SK-N-SH treated with all-trans-retinoic acid at 6 μM for 48 hours (cell line): ENCODE measurements around the gene DHRS1.

ENCODE experiments used
- ATAC-seq: fragments of 200-7000 bp; cut with Tn5 transposase; 3 replicates; pipeline ENCODE4 v1.9.1; 2020; ENCODE audit warnings: mild to moderate bottlenecking, moderate library complexity
- ARNTL ChIP-seq: fragments of 450-650 bp; formaldehyde crosslinking; IDR thresholded peaks from 2 replicates; pipeline ENCODE4 v1.5.0; 2020; ENCODE audit warnings: low read depth, mild to moderate bottlenecking, moderate library complexity, borderline replicate concordance
- BACH2 ChIP-seq: fragments of 250-450 bp; sonication (Bioruptor Pico); IDR thresholded peaks from 2 replicates; pipeline ENCODE4 v1.9.0; 2021; ENCODE audit warnings: mild to moderate bottlenecking, borderline replicate concordance
- CREB5 ChIP-seq: fragments of 250-450 bp; sonication (Bioruptor Pico); IDR thresholded peaks from 2 replicates; pipeline ENCODE4 v1.5.1; 2020; ENCODE audit warnings: low read depth, mild to moderate bottlenecking, moderate library complexity
- CSDC2 ChIP-seq: fragments of 250-450 bp; sonication (Bioruptor Pico); IDR thresholded peaks from 2 replicates; pipeline ENCODE4 v1.5.0; 2020; ENCODE audit warnings: mild to moderate bottlenecking, moderate library complexity
- CSRNP3 ChIP-seq: fragments of 250-450 bp; sonication (Bioruptor Pico); IDR thresholded peaks from 2 replicates; pipeline ENCODE4 v1.5.1; 2021; ENCODE audit warnings: mild to moderate bottlenecking, moderate library complexity
- ESRRG ChIP-seq: fragments of 250-450 bp; sonication (Bioruptor Pico); IDR thresholded peaks from 2 replicates; pipeline ENCODE4 v1.6.1; 2021; ENCODE audit warnings: mild to moderate bottlenecking
- GLIS3 ChIP-seq: fragments of 250-450 bp; sonication (Bioruptor Pico); IDR thresholded peaks from 2 replicates; pipeline ENCODE4 v1.5.0; 2020; ENCODE audit warnings: mild to moderate bottlenecking, moderate library complexity
- PATZ1 ChIP-seq: fragments of 250-450 bp; sonication (Bioruptor Pico); IDR thresholded peaks from 2 replicates; pipeline ENCODE4 v1.8.0; 2020; ENCODE audit warnings: mild to moderate bottlenecking, moderate library complexity, borderline replicate concordance
- POU6F1 ChIP-seq: fragments of 250-450 bp; sonication (Bioruptor Pico); IDR thresholded peaks from 2 replicates; pipeline ENCODE4 v1.8.0; 2021; ENCODE audit warnings: low read depth, mild to moderate bottlenecking, moderate library complexity, borderline replicate concordance
- PPARA ChIP-seq: fragments of 250-450 bp; sonication (Bioruptor Pico); IDR thresholded peaks from 2 replicates; pipeline ENCODE4 v1.5.0; 2020; ENCODE audit warnings: mild to moderate bottlenecking, borderline replicate concordance
- RARB ChIP-seq: fragments of 250-450 bp; sonication (Bioruptor Pico); IDR thresholded peaks from 2 replicates; pipeline ENCODE4 v1.8.0; 2021; ENCODE audit warnings: mild to moderate bottlenecking, moderate library complexity
- SNAI2 ChIP-seq: fragments of 250-450 bp; sonication (Bioruptor Pico); IDR thresholded peaks from 2 replicates; pipeline ENCODE4 v1.5.0; 2020; ENCODE audit warnings: mild to moderate bottlenecking, moderate library complexity
- TOX ChIP-seq: fragments of 250-450 bp; sonication (Bioruptor Pico); IDR thresholded peaks from 2 replicates; pipeline ENCODE4 v1.8.0; 2021; ENCODE audit warnings: mild to moderate bottlenecking, moderate library complexity, borderline replicate concordance
- TSHZ2 ChIP-seq: fragments of 250-450 bp; sonication (Bioruptor Pico); IDR thresholded peaks from 2 replicates; pipeline ENCODE4 v1.5.0; 2020; ENCODE audit warnings: mild to moderate bottlenecking, moderate library complexity
- ZC3H10 ChIP-seq: fragments of 250-450 bp; sonication (Bioruptor Pico); IDR thresholded peaks from 2 replicates; pipeline ENCODE4 v1.5.1; 2021; ENCODE audit warnings: mild to moderate bottlenecking, moderate library complexity
- ZFP3 ChIP-seq: fragments of 250-450 bp; sonication (Bioruptor Pico); IDR thresholded peaks from 2 replicates; pipeline ENCODE4 v1.5.0; 2020; ENCODE audit warnings: mild to moderate bottlenecking, moderate library complexity
- ZFP30 ChIP-seq: fragments of 450-650 bp; formaldehyde crosslinking; IDR thresholded peaks from 2 replicates; pipeline ENCODE4 v1.5.0; 2022; ENCODE audit warnings: mild to moderate bottlenecking, moderate library complexity
- ZNF565 ChIP-seq: fragments of 450-650 bp; formaldehyde crosslinking; conservative IDR thresholded peaks from 2 replicates; pipeline ENCODE4 v1.5.0; 2020; ENCODE audit warnings: low read depth, mild to moderate bottlenecking, moderate library complexity
- ZNF70 ChIP-seq: fragments of 450-650 bp; formaldehyde crosslinking; IDR thresholded peaks from 2 replicates; pipeline ENCODE4 v1.5.0; 2020; ENCODE audit warnings: mild to moderate bottlenecking, moderate library complexity
- ZNF8 ChIP-seq: fragments of 450-650 bp; formaldehyde crosslinking; IDR thresholded peaks from 2 replicates; pipeline ENCODE4 v1.5.0; 2020; ENCODE audit warnings: mild to moderate bottlenecking, moderate library complexity

The DHRS1 gene

GRCh38 chr14:24317141-24317928 is 17.8 kb upstream of the DHRS1 start:
- peak; percentile 21; the same call in 2 of the 3 replicates for ATAC-seq

GRCh38 chr14:24316597-24316950 is 17.0 kb upstream of the DHRS1 start:
- TF ChIP-seq TOX (no peak), ZNF565 (CRISPR knock-in tag) (no peak), ZFP3 (CRISPR knock-in tag) (no peak), ARNTL (no peak), ZNF8 (no peak), ESRRG (no peak), BACH2 (CRISPR knock-in tag) (no peak), RARB (CRISPR knock-in tag) (no peak), ZFP30 (CRISPR knock-in tag) (no peak), ZC3H10 (CRISPR knock-in tag) (no peak), PATZ1 (CRISPR knock-in tag) (no peak), TSHZ2 (no peak), GLIS3 (CRISPR knock-in tag) (no peak), CSDC2 (CRISPR knock-in tag) (no peak)
- no peak for ATAC-seq

More at GRCh38 chr14:24317141-24317928, 17.8 kb upstream of the DHRS1 start:
- TF ChIP-seq CSRNP3 (CRISPR knock-in tag) (no peak), SNAI2 (CRISPR knock-in tag) (no peak), ZNF8 (no peak), ESRRG (no peak)

- ATAC-seq, result no peak
- TF ChIP-seq ARNTL, result no peak
- no peak for TF ChIP-seq PATZ1 (CRISPR knock-in tag)
- TF ChIP-seq ZNF8, result no peak
- TF ChIP-seq ZC3H10 (CRISPR knock-in tag), result no peak
- TF ChIP-seq RARB (CRISPR knock-in tag), result no peak
- no peak for TF ChIP-seq ESRRG
- no peak for TF ChIP-seq CREB5 (CRISPR knock-in tag)
- TF ChIP-seq GLIS3 (CRISPR knock-in tag), result no peak
- no peak for TF ChIP-seq POU6F1 (CRISPR knock-in tag)
- TF ChIP-seq BACH2 (CRISPR knock-in tag), result no peak
- TF ChIP-seq CSDC2 (CRISPR knock-in tag), result no peak
- TF ChIP-seq ZFP30 (CRISPR knock-in tag), result no peak
- TF ChIP-seq ZNF70 (CRISPR knock-in tag), result no peak
- no peak for TF ChIP-seq PPARA
Observed at GRCh38 chr14:24315807-24316596, 16.4 kb upstream of the DHRS1 start.
